Activated T-cell treated with anti-CD3 and anti-CD28 coated beads for 4 hours (primary cell): ENCODE measurements around the gene CNGA2.
"Not testable (repeated sequence)": the region's sequence is repeated elsewhere in the genome, so short reads cannot be mapped to it uniquely, and the experiment has no call there.

Experiments used
- DNase-seq: peaks from one replicate; pipeline ENCODE4 v3.0.0-alpha.2; 2020

The CNGA2 gene

DNA sequence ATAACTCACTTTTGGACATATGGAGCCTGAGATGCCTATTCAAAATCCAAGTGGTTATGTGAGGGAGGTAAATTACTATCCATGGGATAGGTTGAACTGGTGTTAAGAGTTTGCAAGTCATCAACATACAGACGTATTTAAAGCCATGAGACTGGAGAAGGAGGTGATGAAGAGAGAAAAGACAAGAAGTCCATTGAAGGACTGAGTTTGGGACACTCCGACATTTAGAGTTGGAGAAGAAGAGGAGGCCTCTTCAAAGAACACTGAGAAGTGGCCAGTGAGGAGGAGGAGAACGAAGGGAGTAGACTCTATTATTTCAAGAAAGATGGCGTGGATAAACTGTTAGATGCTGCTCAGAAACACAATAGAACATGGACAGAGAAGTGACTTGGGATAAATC, at the start of gene CNGA2:
TSS of gene CNGA2 (plus strand) at position 301 of the 400 bp plus-strand sequence. CDS start 3,738 bp downstream, outside the sequence.
- no peak for DNase-seq

- DNase-seq: no peak
Observed at GRCh38 chrX:151687635-151688034, 46.9 kb upstream of the CNGA2 start.

DNA sequence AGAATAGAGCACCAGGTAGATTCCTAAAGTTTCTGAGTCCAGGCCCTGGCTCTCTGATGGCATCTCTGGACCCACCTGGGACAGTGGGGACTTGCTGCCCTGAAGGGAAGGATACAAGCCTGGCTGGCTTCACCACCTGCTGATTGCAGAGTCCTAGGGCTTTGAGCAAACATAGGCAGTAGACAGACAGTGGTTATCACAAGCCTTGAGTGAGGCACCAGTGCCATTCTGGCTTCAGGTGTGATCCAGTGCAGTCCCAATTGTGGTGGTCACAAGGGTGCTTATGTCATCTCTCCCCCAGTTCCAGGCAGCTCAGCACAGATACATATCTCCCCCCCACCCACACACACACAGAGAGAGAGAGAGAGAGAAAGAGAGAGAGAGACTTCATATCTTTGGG, 45.9 kb upstream of the CNGA2 start:
- no peak for DNase-seq

DNA sequence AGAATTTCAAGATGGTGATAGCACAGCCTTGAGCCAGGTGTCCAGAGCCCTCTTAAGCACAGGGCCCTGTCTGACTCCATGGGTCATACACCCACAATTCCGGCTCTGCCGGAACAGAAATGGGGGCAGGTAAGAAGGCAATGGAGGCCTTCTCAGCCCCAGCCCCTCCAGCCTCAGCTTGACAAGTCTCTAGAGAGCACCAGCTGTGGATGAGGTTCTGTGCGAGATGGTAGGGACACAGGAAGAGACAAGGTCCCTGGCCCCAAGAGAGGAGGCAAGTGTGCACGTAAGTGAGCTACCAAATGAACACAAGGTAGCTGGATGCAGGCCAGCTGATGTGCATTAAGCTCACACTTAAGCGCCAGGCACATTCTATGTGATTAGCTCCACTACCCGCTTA, 41.7 kb upstream of the CNGA2 start:
- no peak for DNase-seq

DNA sequence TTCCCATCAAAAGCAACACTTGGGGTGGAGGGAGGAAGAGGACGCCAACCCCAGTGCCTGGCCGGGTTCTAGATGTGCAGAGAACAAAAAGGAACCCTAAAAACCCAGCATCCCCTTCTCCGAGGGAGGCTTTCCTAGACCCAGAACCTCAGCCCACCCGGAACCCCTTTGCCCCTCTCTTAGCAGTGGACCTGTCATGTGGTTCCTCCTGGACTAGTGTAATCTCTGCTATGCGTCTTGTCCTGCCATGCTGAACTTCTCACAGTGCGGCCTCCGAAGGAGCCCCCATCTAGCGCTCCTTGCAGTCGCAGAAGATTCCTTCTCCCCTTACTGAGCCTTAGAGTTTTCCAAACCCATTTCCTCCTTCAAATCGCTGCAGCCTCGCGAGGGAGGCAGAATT, 40.4 kb upstream of the CNGA2 start:
- no peak for DNase-seq

DNA sequence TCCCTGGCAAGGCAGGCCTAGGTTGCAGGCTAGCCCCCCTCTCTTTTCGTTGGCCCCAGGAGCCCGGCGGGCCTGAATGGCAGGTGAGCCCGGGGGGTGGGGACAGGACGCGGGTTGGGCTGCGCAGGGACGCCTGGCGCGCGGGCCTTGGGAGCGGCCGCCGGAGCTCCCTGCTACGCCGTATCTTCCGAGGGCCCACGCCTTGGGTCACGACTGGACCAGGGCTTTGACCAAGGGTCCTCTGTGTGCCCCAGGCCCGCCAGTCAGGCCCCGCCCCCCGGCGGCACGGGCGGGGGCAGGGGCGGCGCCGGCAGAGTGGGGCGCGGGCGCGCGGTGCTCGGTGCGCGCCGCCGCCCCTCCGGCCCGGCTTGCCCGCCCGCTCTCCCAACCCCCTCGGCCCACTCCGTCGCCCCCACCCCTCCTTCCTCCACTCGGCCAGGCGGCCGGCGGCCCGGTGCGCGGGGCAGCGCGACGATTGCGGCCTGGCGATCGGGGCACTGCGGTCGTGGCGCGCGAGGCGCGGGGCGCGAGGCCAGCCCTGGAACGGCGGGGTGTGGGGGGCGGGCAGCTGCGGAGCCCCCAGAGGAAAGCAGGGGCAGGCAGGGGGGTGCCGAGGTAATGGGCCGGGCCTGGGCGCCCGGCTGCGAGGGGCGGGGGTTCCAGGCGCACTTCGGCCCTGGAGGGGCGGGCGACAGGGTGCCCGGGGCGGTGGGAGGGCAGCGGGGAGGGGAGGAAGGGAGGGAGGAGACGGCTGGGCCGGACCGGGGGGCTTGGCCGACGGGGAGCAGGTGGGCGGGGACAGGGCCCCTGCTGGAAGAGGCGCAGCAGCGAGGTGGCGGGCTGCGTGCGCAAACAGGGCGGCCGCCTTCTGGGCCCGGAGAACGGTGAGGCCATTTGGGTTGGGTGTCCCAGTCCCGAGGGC, 39.6 kb upstream of the CNGA2 start, which contains the start of gene PRRG3:
TSS of gene PRRG3 (plus strand) at position 798 of the 922 bp plus-strand sequence. CDS start 3,357 bp downstream, outside the sequence.
- no peak for DNase-seq

- DNase-seq: no peak
Observed at GRCh38 chrX:151695583-151696340, 38.8 kb upstream of the CNGA2 start.

DNA sequence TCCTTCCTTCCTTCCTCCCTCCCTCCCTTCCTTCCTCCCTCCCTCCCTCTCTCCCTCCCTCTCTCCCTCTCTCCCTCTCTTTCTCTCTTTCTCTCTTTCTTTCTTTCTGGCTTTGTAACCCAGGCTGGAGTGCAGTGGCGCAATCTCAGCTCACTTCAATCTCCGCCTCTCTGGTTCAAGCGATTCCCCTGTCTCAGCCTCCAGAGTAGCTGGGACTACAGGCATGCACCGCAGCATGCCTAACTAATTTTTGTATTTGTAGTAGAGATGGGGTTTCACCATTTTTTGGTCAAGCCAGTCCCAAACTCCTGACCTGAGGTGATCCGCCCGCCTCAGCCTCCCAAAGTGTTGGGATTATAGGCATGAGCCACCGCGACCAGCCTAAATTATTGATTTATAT, 37.5 kb upstream of the CNGA2 start:
- DNase-seq: not testable (repeated sequence)

DNA sequence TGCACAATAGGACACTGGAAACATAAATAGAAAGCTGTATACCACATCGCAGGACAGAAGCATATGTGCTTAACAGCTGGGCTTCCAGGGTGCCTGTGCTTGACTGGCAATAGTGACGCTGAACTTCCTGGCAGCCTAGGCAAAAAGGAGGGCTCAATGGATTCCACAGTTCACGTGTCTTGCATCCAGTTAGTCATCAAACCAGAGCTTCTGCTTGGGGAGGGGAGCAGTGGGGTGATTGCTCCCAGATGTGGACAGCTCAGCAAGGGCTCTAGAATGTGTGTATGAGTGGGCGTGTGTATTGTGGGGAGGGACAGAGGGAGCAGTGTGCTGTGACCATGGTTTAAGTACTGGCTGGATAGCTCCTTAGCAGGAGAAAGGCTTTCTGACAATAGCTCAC, 37.0 kb upstream of the CNGA2 start:
- DNase-seq: no peak

DNA sequence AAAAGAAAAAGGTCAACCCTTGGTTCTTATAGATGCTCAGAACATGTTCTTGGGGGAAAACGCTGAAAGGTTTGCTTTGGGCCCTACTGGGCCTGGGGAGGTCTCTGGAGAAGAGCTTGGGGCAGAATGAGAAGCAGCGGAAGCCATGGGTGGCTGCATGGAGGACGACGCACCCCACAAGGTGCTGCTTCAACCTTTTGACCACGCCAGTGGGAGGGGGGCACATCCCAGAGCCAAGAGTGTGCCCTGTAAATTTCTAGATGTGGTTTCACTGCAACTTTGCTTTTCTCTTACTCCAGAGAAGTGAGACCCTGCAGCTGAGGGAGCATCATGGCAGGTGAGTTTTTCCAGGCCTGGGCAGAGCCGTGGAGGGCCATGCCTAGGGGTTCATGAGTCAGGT, 36.1 kb upstream of the CNGA2 start:
- no peak for DNase-seq

GRCh38 chrX:151699746-151700145, 34.8 kb upstream of the CNGA2 start:
- no peak for DNase-seq

- no peak for DNase-seq
Observed at GRCh38 chrX:151700581-151700980, 34.0 kb upstream of the CNGA2 start.

GRCh38 chrX:151701071-151701470, 33.5 kb upstream of the CNGA2 start:
- DNase-seq: no peak

DNA sequence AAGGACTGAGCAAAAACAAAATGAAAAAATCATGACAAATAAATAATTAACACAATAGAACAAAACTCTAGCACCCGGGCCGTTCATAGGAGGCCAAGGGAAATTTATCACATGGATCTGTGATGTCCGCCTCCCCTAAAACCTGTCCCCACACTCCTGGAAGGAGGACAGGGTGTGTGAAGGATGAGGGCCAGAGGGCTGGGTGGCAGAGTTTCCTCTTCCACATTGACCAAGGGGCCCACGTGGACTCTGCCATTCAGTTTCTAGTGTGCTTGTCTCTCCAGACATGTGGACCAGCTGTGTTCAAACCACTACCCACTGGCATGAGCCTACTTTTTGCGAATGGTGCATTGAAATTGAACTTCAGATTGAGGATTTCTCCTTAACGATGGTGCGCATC, 33.0 kb upstream of the CNGA2 start:
- no peak for DNase-seq

GRCh38 chrX:151702026-151702714, 32.4 kb upstream of the CNGA2 start:
- DNase-seq: no peak

GRCh38 chrX:151702741-151703340, 31.7 kb upstream of the CNGA2 start:
- DNase-seq: no peak

DNA sequence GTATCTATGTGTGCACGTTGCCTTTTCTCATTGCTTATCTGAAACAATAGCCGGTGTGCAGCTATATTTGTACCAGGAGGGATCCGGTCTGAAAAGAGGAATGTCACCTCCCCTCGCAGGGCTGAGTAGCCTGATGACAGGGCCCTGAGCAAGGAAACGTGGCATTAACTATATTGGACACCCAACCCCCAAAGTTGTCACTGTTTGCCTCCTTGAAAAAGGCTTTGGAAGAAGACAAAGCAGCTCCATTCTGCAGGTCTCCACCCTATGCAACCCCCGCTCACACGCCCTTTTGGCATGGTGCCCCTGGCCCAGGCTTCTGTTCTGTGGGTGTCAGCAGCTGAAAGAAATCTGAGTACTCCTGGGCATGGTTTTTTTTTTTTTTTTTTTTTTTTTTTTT, 31.1 kb upstream of the CNGA2 start:
- no peak for DNase-seq

DNA sequence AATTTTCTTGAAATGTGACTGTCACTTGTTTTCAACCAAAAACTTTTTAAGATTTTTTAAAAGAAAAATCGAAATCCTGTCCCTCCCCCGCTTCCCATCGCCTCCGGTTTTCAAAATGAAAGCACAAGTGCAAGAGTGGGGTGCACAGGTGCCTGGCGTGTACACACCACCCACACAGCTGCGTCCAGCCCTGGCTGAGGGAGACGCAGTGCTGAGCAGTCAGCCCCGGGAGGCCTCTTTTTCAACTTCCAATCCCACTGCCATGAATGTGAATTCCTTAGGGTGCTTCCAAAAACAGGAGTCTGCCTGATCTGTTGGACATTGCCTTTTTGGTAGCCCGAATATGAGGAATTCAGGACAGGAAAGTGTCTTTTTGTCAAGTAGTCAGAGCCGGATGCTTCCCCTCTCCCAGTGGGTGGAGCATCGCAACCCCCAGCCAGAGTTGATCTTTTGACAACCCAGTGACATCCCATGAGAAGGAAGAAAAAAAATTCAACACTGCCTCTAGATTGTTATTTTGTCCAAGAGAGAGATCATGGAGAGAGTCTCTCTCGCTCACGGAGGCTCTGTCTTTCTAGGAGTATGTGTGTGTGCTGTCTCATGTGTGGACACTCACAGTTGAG, 30.4 kb upstream of the CNGA2 start:
- no peak for DNase-seq

DNA sequence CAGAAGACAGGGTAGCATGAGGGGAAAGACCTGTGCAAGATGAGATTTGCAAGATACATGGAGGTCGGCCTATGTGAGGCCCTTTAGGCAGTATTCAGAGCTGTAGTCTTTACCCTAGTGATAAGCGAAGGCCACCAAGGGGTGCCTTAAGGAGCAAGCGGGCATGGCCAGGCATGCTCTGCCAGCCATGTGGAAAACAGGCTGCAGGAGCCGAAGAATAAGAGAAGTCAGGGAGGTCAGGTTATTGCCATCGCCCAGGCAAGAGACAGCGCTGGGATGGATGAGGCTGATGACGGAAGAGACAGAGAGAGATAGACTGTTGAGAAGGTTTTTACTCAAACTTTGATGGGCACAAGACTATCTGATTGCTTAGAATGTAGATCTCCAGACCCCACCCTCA, 25.7 kb upstream of the CNGA2 start:
- DNase-seq: no peak

DNA sequence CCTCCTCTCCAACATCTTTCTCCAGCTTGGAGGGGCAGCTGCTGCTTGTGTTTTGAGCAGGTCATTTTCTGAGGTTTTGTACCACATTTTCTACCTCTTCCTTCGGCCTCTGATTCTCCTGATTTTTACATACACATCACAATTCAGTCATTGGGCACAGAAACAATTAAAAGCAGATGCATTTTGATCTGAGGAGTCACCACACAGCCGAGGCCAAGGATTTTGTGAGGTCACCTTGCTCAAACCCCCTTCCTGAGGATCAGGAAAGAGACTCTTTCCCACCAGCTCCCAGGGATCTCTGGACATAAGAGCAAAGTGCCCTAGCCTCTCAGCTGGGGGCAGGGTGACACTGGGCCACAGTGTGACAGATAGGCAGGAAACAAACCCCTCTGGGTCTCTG, 24.1 kb upstream of the CNGA2 start:
- DNase-seq: no peak

DNA sequence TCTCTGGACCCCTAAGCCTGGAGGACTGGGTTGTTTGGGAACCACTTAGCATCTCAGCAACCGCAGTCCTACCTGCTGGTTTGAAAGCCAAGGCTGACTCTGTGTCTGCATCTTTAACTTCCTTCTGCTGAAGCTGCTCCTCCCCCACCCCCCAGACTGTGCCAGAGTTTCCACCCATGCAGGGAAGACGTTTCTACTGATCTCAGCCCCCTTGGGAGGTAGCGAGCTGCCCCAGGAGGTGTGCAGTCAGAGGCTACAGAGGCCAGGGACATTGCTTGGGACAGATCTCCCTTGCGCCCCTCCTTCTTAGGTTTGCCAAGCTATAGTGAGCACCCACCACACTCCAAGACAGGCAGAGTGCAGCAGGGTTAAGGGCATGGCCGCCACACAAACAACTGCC, 23.4 kb upstream of the CNGA2 start:
- no peak for DNase-seq

- DNase-seq: no peak
Observed at GRCh38 chrX:151711787-151712186, 22.8 kb upstream of the CNGA2 start.
